Activated naive CD4-positive, alpha-beta T cell treated with anti-CD3 and anti-CD28 coated beads, Interleukin-2, amount 50 U/mL, for 72 hours (primary cell): ENCODE results near the gene UBTD1. TPM values are rescaled to one million over a fixed set of nuclear protein-coding genes. Genes with fewer than 3 reads are reported as not detected.

Experiments used
- ATAC-seq, 2 donors: fragments of 150-1000 bp; cut with Tn5 transposase; 2 replicates each; pipeline ENCODE4 v1.10.0; 2021; ENCODE audit warnings: mild to moderate bottlenecking in 2 of 2, moderate library complexity in 2 of 2
- DNase-seq, 2 donors: peaks; one replicate each; pipeline ENCODE4 v3.0.0; 2021 to 2022; ENCODE audit warnings: low spot score in 2 of 2
- H3K27ac Mint-ChIP-seq, 2 donors: one replicate each; pipeline ENCODE4 v1.8.0; 2022; ENCODE audit warnings: mild to moderate bottlenecking in 2 of 2, mixed read lengths in 2 of 2
- H3K36me3 Mint-ChIP-seq, 2 donors: one replicate each; pipeline ENCODE4 v1.8.0; 2022; ENCODE audit warnings: mixed read lengths in 2 of 2
- H3K9me3 Mint-ChIP-seq, 2 donors: one replicate each; pipeline ENCODE4 v1.8.0; 2022; ENCODE audit warnings: mixed read lengths in 2 of 2
- total RNA-seq, 2 donors: library from RNA; stranded (reverse); gene quantifications; one replicate each; pipeline ENCODE4 v1.2.3, GENCODE V29; 2022

Gene UBTD1
- total RNA-seq, 2 donors from 2014 or later = 1.9 to 3.5 TPM

DNA sequence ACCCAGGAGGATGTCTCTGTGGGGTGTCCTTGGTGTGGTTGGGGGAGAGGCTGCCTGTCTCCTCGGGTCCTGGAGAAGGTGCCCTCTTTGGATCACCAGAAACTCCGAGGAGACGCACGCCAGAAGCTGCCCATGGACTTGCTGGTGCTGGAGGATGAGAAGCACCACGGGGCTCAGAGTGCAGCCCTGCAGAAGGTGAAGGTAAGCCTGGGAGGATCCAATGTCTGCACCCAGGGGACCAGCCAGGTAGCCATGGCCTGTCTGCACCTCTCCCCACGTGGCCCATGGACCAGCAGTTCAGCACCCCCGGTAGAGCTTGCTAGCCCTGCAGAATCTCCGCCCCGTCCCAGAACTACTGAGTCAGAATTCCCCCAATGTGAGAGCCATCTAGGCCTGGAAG lies 79.0 kb downstream of the UBTD1 start:
- Mint-ChIP-seq H3K36me3 (no peaks in the 10 kb centered on the region), H3K27ac (no peak overlapping the region), H3K9me3 (no peaks in the 10 kb centered on the region)
- DNase-seq = no peak
- no peak for ATAC-seq

DNA sequence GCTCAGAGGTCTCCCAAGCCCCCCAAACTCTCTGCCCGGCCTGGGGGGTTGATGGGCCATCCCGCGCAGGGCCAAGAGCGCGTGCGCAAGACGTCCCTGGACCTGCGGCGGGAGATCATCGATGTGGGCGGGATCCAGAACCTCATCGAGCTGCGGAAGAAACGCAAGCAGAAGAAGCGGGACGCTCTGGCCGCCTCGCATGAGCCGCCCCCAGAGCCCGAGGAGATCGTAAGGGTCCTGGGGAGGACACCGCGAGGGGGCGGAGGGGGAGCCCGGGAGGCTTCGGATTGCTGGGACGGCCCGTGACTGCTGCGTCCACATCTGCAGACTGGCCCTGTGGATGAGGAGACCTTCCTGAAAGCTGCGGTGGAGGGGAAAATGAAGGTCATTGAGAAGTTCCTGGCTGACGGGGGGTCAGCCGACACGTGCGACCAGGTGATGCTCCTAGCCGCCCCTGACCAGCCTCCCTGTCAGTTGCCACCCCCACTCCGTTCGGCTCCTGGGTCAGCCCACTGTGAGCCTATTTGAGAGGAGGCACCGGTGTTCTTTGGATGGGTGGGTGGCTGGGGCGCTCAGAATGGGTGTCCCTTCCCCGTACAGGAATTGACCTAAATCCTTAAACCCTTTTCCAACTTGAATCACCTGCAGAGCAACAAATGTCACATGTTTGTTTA lies 79.6 kb downstream of the UBTD1 start:
- no peak for DNase-seq
- no peak for ATAC-seq
- H3K9me3 Mint-ChIP-seq = no peaks in the 10 kb centered on the region
- no peaks in the 10 kb centered on the region for H3K36me3 Mint-ChIP-seq
- no peak overlapping the region for H3K27ac Mint-ChIP-seq

DNA sequence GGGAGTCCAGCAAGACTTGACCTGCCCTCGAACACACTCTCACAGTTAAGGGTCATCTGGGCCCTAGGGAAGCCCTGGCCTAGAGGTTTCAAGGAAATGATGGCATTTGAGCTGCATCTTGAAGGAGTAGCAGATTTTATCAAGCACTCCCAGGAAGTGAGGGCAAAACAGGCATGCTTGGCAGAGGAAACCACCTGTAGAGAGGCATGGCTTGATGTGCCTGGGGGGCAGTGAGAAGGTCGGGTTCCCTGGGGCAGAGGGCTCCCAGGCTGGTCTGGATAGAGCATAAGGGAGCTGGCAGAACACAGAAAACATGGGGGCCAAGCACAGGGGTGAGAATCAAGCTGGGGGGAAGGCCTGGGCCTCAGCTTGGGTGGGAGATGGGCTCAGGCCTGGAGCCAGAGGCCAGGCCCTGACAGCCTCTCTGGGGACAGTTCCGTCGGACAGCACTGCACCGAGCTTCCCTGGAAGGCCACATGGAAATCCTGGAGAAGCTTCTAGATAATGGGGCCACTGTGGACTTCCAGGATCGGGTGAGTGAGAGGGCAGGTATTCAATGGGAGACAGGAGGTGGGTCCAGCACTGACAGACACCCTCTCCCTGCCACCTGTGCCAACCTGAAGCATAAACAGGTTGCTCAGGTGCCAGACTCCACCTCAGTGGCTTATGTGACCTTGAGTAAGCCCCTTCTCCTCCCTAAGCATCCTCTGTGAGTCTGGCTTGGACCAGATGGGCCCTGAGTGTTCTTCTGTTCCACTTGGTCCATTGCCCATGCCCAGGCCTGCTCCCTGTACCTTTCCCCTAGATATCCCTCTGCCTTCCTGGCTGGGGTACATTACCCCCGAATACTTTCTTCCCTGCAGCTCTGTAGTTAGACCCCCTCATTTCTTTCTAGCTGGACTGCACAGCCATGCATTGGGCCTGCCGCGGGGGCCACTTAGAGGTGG lies 82.0 kb downstream of the UBTD1 start:
- H3K27ac Mint-ChIP-seq = no peak overlapping the region
- no peak for ATAC-seq
- no peaks in the 10 kb centered on the region for H3K36me3 Mint-ChIP-seq
- DNase-seq = no peak
- H3K9me3 Mint-ChIP-seq = no peaks in the 10 kb centered on the region

DNA sequence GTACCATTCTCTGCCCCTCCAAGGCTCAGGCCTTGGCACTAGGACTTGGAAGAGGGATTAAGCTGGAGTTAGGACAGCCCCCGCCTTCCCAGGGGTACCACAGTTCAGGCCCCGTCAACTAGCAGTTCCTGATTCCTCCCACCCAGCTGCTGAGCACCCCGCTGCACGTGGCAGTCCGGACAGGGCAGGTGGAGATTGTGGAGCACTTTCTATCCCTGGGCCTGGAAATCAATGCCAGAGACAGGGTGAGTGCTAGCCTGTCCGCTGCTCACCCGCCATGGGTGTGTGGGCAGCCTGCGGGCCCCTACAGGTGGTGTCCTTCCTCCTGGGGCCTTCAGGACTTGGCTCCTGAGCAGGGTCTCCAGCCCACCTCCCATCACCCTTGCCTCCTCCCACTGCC lies 83.4 kb downstream of the UBTD1 start:
- no peak overlapping the region for H3K27ac Mint-ChIP-seq
- H3K9me3 Mint-ChIP-seq = no peaks in the 10 kb centered on the region
- no peak for DNase-seq
- H3K36me3 Mint-ChIP-seq = no peaks in the 10 kb centered on the region
- no peak for ATAC-seq

DNA sequence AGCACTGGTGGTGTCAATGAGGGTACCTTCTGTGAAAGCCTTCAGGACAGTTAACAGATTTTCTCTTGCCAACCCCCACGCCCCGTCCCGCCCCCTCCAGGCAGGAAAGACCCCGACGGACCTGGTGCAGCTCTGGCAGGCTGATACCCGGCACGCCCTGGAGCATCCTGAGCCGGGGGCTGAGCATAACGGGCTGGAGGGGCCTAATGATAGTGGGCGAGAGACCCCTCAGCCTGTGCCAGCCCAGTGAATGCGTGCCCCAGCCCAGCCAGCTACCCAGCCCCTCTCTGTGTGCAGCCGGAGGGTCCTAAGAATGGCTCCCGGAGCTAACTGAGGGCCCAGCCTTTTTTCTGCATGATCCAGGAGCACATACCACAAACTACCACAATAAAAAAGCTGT lies 84.8 kb downstream of the UBTD1 start:
- no peak for DNase-seq
- H3K36me3 Mint-ChIP-seq = no peaks in the 10 kb centered on the region
- no peaks in the 10 kb centered on the region for H3K9me3 Mint-ChIP-seq
- ATAC-seq = no peak
- no peak overlapping the region for H3K27ac Mint-ChIP-seq

DNA sequence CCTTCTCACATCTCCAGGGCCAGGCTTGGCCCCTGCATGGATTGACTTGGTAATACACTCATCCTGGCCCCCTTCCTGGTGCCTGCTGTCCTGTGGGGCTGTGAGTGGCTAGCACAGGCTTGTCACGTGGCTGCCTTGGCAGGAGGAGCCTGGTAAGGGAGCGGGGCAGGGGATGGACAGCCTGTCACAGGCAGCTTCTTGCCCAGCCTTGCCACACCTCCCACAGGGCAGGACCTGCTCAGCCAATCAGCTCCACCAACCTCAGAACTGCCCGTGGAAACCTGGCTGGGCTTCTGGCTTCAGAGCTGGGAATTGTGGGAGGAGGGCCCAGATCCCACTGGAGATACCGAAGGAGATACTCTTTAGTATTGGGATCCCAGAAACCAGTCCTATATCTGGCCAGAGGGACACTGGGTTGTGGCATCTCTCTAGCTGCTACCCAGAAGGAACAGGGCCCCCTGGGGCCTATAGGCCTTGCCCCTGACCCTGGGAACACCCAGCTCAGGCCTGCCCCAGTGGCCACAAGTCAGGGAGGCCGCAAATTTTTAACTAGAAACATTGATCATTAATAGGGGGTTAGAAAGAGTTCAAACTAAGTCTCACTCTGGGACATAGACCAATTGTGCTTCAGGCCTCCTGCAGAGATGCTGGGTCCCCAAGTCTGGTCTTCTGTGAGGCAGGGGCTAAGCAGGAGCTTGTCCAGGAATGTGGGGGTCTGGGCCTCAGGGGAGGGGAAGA lies 85.5 kb downstream of the UBTD1 start, which contains the start of gene HOGA1:
Gene HOGA1, plus strand, starts transcription at position 330 of the 738 bp plus-strand sequence. Its CDS starts 315 bp downstream, at position 645.
- Mint-ChIP-seq H3K36me3 (no peaks in the 10 kb centered on the region), H3K27ac (peak within 1 kb of the TSS; percentile 25 to 30), H3K9me3 (no peaks in the 10 kb centered on the region)
- no peak for ATAC-seq
- DNase-seq = no peak

DNA sequence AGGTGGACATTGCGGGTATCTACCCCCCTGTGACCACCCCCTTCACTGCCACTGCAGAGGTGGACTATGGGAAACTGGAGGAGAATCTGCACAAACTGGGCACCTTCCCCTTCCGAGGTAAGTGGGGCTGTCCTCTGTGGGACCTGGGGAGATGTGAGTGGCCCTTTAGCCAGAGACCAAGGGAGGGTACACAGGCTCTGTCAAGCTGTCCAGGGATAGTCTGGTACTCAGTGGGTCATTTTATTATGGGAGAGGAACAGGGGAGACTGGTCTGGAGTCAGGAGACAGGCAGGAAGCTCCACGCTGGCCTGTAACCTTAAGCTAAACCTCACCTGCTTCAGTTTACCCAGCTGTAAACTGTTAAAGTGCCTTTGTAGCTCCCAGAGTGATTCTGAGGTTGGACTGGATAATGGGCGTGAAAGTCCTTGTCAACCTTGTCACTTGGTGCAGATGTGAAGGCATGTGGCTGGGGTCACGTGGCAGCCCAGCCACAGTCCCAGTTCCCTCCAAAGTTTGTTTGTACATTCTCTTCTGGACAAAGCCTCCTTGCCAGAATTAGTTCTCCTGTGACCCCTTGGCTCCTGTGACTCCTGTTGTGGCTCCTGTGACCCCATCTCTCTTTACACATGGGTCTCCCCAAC lies 86.2 kb downstream of the UBTD1 start:
- Mint-ChIP-seq H3K36me3 (no peaks in the 10 kb centered on the region), H3K9me3 (no peaks in the 10 kb centered on the region), H3K27ac (peak overlapping the region; percentile 25 to 30)
- DNase-seq = no peak
- ATAC-seq = no peak

DNA sequence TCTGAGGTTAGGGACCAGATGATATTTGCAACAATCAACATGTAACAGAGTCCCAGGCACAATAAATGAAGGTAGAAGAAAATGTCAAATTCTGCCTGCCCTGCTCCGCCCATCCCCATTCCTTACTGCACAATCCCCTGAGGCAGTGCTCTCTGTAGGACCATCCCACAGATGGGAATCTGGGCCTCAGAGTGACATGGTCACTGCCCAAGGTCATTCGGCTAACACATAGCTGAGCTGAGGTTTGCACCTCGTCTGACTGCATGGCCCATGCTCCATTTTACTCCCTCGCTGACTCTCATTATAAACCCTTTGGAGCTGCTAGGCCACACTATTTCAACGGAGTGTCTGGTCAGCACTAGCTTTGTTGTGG lies 86.7 kb downstream of the UBTD1 start:
- DNase-seq = no peak

DNA sequence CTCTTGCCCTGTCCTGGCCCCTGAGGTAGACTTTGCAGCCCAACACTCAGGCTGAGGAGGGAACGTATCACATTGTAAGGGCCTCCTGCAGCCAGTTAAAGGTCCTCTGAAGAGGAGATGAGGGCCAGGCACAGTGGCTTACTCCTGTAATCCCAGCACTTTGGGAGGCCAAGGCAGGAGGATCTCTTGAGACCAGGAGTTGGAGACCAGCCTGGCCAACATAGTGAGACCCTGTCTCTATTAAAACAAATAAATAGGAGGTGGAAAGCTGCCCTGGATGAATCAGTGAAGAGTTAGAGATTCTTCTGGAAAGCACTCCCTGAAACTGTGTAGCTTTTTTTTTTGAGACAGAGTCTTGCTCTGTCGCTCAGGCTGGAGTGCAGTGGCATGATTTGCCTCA lies 88.5 kb downstream of the UBTD1 start:
- ATAC-seq (no peak), DNase-seq (no peak)
- Mint-ChIP-seq H3K36me3 (no peaks in the 10 kb centered on the region), H3K9me3 (no peaks in the 10 kb centered on the region), H3K27ac (no peak overlapping the region)

More for the DNA sequence above, 86.7 kb downstream of the UBTD1 start:
- no peak overlapping the region for H3K27ac Mint-ChIP-seq
- ATAC-seq = no peak
- H3K36me3 Mint-ChIP-seq = no peaks in the 10 kb centered on the region
- H3K9me3 Mint-ChIP-seq = no peaks in the 10 kb centered on the region

DNA sequence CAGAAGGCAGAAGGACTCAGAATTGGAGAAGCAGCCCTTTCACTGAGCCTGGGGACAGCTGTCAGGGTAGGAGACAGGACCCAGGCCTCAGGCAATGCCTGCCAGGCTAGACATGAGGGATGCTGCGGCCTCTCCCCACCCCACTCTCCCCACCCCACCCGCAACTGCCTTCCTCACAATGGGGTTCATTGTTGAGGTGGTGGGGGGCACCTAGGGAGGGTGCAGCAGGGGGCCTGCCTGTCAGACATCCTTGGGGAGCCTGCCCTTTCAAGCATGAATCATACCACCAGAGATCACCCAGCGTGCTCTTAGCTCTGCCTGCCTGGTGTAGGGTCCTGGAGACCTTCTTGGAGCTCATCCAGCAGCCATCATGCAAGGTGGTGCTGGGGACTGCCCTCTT lies 90.8 kb downstream of the UBTD1 start, which contains the start of gene C10orf62:
Gene C10orf62, plus strand, starts transcription at position 243 of the 400 bp plus-strand sequence. CDS start 177 bp downstream, outside the sequence.
- ATAC-seq (no peak), DNase-seq (no peak)
- H3K9me3 Mint-ChIP-seq = no peaks in the 10 kb centered on the region
- no peak within 1 kb of the TSS for H3K27ac Mint-ChIP-seq
- H3K36me3 Mint-ChIP-seq = no peaks in the 10 kb centered on the region

DNA sequence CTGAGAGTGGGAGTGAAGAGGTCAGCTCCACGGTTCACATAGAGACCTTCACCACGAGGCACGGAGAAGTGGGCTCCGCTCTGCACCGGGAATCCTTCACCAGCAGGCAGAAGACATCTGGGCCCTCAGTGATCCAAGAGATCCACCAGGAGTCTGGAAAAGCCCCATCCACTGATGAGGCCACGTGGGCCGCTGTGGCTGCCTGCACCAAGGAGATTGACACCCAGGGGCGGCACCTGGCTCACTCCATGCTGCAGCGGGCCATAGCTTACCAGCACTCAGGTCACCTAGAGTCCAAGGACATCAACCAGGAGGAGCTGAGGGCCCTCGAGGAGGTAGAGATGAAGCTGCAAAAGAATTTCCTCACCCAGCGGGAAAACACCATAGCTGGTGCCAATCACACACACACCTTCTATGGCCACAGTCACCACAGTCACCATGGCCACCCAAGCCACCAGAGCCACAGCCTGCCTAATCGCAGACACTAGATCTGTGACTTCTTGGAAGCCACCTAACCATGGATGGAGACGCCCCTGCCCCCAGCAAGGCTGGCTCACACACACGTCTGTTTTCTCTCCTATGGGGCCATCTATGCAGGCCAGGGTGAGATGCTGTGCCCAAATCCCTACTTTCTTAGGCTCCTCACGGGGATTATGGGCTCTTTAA lies 91.5 kb downstream of the UBTD1 start:
- ATAC-seq (peak in 1 of 2 donors; percentile 70), DNase-seq (no peak)
- Mint-ChIP-seq H3K9me3 (no peaks in the 10 kb centered on the region), H3K27ac (no peak overlapping the region), H3K36me3 (no peaks in the 10 kb centered on the region)

DNA sequence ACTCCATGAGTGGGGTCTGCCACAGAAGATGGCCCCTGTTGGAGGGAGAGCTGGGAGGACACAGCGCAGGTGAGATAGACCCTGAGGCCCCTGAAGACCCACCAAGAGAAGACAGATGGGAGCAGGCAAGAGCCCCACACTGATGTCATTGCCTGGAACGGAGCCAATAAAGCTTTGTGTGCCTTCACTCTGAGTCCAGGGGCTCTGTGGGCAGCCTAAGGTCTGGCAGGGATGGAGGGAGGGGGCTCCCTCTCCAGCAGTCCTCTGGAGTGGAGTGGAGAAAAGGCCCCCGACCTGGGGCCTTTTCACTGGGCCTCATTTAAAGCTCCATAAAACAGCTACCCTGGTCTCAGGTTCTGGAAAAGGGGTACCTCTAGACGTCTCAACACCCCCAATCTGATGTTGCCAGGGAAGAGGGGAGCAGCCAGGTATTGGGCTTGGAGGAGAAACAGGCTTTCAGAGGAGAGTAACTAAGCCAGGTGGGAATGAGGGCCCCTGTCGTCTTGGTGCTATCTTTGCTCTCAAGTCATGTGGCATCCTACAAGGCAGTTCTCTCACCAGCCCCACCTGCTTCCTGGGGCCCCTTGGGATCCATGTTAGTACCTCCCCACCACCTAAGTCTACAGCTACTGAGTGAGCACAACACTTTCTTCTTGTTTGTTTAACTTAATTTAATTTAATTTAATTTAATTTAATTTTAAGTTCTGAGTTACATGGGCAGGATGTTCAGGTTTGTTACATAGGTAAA lies 92.2 kb downstream of the UBTD1 start:
- H3K27ac Mint-ChIP-seq = no peak overlapping the region
- DNase-seq = no peak
- H3K9me3 Mint-ChIP-seq = no peaks in the 10 kb centered on the region
- no peaks in the 10 kb centered on the region for H3K36me3 Mint-ChIP-seq
- ATAC-seq = no peak

DNA sequence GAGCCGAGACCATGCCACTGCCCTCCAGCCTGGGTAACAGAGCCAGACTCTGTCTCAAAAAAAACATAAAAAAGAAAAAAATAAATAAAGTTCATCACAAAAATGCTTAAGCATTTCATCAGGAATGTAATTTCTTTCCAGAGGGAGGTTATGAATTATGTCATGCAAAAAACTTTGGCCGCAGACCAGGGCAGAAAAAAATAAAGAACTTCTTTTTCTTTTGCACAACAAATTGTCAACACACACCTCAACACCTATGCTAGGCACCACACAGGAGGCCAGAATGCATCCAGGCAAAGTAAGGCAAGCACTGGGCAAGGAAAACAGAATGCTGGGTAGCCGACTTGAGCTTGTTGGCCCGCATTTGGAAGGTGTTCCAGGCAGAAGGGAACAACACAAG lies 94.7 kb downstream of the UBTD1 start:
- H3K9me3 Mint-ChIP-seq = no peaks in the 10 kb centered on the region
- H3K36me3 Mint-ChIP-seq = no peaks in the 10 kb centered on the region
- no peak for DNase-seq
- no peak overlapping the region for H3K27ac Mint-ChIP-seq
- ATAC-seq = no peak

DNA sequence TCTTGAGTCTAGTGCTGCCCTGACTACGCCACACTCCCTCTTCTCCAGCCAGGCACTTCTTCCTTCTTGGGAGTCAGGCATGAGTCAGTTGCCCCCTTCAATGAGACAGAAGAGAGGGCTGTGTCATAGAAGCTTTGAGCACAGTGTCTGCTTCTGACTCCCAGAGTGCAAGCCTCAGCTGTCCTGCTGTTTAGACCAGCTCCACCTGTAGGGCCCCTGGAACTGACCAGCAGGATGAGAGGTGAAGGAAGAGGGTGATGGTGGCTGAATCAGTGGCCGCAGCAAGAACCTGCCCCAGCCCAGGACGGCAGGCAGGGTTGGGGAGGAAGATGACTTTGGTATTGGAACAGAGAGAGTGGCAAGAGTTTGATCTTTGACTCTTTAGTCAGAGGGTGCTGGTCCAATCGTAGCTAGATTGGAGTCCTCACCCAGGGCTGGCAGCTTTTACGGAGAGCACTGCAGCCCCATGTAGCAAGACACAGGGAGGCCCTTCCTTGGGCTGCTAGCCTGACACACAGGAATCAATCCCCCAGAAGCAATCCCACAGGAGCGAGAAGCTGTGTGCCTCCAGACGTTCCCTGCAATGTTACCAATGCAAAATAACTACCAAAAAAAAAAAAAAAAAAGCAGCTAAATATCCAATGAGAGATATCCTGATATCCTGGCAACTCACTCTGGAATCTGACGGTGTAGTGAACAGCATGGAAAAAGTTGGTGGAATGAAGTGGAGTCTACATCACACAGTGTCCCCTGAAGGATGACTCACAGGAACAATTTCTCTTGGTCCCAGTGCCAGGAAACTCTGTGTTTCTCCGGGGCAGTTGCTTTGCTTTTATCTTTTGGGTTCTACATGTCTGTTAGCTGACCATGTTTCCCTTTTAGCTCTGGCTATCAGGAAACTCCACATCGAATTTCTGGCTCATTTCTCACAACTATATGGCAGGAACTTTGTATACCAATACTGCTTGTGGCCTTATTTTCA lies 97.7 kb downstream of the UBTD1 start:
- DNase-seq (no peak), ATAC-seq (no peak)
- Mint-ChIP-seq H3K9me3 (no peaks in the 10 kb centered on the region), H3K36me3 (no peaks in the 10 kb centered on the region), H3K27ac (peak overlapping the region in 1 of 2 donors; percentile 26)
